Uterus (tissue), 4 donors: ENCODE results near the gene AUTS2. TPM values are rescaled to one million over a fixed set of nuclear protein-coding genes. Genes with fewer than 3 reads are reported as not detected.

ENCODE experiments used
- DNase-seq, 2 donors: peaks; one replicate each; pipeline ENCODE4 v3.0.0-alpha.2; 2019 to 2020
- H3K27ac ChIP-seq, 2 donors: fragments of 200-600 bp; sonication (generic); 1 replicate in 1 of 2; 2 replicates in 1 of 2; pipeline ENCODE4 v1.5.1; 2016 to 2018
- H3K27me3 ChIP-seq, 2 donors: fragments of 200-600 bp; sonication (generic); one replicate each; pipeline ENCODE4 v1.5.1; 2018 to 2019; ENCODE audit warnings: control low read depth in 1 of 2
- H3K36me3 ChIP-seq, 2 donors: fragments of 200-600 bp; sonication (generic); one replicate each; pipeline ENCODE4 v1.5.1; 2019; ENCODE audit warnings: control low read depth in 1 of 2
- H3K4me1 ChIP-seq, 2 donors: fragments of 200-600 bp; sonication (generic); one replicate each; pipeline ENCODE4 v1.5.1; 2018 to 2019; ENCODE audit warnings: control low read depth in 1 of 2
- H3K4me3 ChIP-seq, 2 donors: fragments of 200-600 bp; sonication (generic); 1 replicate in 1 of 2; 2 replicates in 1 of 2; pipeline ENCODE4 v1.5.1; 2018 to 2019; ENCODE audit warnings: mild to moderate bottlenecking in 1 of 2
- H3K9me3 ChIP-seq, 2 donors: fragments of 200-600 bp; sonication (generic); one replicate each; pipeline ENCODE4 v1.5.1; 2019; ENCODE audit warnings: control low read depth in 1 of 2
- POLR2A ChIP-seq, 2 donors: fragments of 450-650 bp; IDR thresholded peaks; one replicate each; pipeline ENCODE4 v1.6.1; 2016; ENCODE audit warnings: antibody characterized with exemption in 2 of 2, mild to moderate bottlenecking in 1 of 2, moderate library complexity in 1 of 2
- intact Hi-C: fragments of 100-400 bp; cut with DNase I; formaldehyde crosslinking; loops from one replicate; pipeline ENCODE4 v1.15.1; 2023; ENCODE audit warnings: low total_unique reads
- total RNA-seq, 4 donors: library from RNA; depleted of rRNA in 3 of 4; stranded (reverse); fragments of >200 nt in 3 of 4; gene quantifications; one replicate each; pipeline versions ENCODE4 v1.1.0 to v1.2.4, GENCODE V29; 2014 to 2023
- TF ChIP-seq, protein P1 (sequence below), 4 experiments: fragments of 200-600 bp in 2 of 4; fragments of 450-650 bp in 2 of 4; sonication (generic) in 2 of 4; IDR thresholded peaks; one replicate each; pipeline ENCODE4 v1.5.1; 2016 to 2019; ENCODE audit warnings: antibody characterized with exemption in 4 of 4, mild to moderate bottlenecking in 2 of 4, moderate library complexity in 1 of 4
- donor health status: DM: yes; HTN: yes; CAD: no.

Gene AUTS2
- total RNA-seq, 4 donors from 2014 or later: 10.5 to 58.2 (median 30.0) TPM

DNA sequence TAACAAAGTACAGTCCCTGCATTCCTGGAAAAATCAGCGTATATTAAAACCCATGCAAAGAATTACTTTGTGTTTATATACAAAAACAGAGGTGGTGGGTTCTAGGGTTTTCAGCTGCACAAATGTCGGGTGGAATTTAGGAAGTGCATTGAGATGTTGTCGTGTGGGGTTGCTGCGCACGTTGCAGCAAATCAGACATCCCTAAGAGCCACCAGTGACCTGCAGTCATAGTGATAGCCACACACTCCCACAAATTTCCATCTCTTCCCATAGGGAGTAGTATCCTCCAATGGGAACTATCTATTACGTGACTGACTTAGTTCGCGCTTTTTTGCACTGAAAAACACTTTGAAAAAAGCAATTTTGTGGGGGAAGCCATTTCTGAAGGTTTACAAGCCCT, 1158.5 kb downstream of the AUTS2 start:
- no peaks in the 10 kb centered on the region for H3K27me3 ChIP-seq
- no peaks in the 10 kb centered on the region for H3K9me3 ChIP-seq
- no peak overlapping the region for H3K27ac ChIP-seq
- intact Hi-C loops: no loop called here
- no peak overlapping the region for H3K4me3 ChIP-seq
- H3K36me3 ChIP-seq: no peaks in the 10 kb centered on the region
- DNase-seq: no peak
- no peaks in the 10 kb centered on the region for H3K4me1 ChIP-seq
- no peak for TF ChIP-seq POLR2A (IDR thresholded peaks at IDR 0.05)
- TF ChIP-seq, protein P1, sequence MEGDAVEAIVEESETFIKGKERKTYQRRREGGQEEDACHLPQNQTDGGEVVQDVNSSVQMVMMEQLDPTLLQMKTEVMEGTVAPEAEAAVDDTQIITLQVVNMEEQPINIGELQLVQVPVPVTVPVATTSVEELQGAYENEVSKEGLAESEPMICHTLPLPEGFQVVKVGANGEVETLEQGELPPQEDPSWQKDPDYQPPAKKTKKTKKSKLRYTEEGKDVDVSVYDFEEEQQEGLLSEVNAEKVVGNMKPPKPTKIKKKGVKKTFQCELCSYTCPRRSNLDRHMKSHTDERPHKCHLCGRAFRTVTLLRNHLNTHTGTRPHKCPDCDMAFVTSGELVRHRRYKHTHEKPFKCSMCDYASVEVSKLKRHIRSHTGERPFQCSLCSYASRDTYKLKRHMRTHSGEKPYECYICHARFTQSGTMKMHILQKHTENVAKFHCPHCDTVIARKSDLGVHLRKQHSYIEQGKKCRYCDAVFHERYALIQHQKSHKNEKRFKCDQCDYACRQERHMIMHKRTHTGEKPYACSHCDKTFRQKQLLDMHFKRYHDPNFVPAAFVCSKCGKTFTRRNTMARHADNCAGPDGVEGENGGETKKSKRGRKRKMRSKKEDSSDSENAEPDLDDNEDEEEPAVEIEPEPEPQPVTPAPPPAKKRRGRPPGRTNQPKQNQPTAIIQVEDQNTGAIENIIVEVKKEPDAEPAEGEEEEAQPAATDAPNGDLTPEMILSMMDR (IDR thresholded peaks at IDR 0.05): no peak

- Histone ChIP-seq H3K4me3 (no peak overlapping the region), H3K4me1 (no peaks in the 10 kb centered on the region), H3K36me3 (no peaks in the 10 kb centered on the region), H3K27ac (no peak overlapping the region), H3K27me3 (no peaks in the 10 kb centered on the region), H3K9me3 (no peaks in the 10 kb centered on the region)
- TF ChIP-seq, protein P1 (IDR thresholded peaks at IDR 0.05): no peak
- TF ChIP-seq POLR2A (IDR thresholded peaks at IDR 0.05): no peak
- intact Hi-C loops: no loop called here
- no peak for DNase-seq
Measured at GRCh38 chr7:70758646-70759045, 1160.4 kb downstream of the AUTS2 start.

DNA sequence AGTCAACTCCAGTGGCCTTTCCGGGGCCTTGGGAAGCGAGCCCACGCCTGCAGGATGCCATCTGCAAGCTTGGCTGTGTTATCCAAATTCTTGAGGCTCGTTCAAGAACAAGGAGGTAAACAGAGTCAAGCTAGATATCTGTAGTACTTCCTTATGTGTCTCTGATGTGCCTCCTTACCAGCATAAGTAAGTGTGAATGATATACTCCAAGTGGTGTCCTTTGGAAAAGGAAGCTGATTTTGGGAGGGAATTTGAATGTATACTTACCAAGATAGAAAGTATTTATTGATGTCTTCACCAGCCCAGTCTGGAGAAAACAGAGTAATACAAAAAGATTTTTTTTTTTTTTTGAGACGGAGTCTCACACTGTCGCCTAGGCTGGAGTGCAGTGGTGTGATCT, 1161.4 kb downstream of the AUTS2 start:
- Histone ChIP-seq H3K27ac (no peak overlapping the region), H3K4me3 (no peak overlapping the region), H3K36me3 (no peaks in the 10 kb centered on the region), H3K9me3 (no peaks in the 10 kb centered on the region), H3K4me1 (no peaks in the 10 kb centered on the region), H3K27me3 (no peaks in the 10 kb centered on the region)
- DNase-seq: no peak
- TF ChIP-seq POLR2A (IDR thresholded peaks at IDR 0.05): no peak
- TF ChIP-seq, protein P1 (IDR thresholded peaks at IDR 0.05): no peak
- intact Hi-C loops: no loop called here

DNA sequence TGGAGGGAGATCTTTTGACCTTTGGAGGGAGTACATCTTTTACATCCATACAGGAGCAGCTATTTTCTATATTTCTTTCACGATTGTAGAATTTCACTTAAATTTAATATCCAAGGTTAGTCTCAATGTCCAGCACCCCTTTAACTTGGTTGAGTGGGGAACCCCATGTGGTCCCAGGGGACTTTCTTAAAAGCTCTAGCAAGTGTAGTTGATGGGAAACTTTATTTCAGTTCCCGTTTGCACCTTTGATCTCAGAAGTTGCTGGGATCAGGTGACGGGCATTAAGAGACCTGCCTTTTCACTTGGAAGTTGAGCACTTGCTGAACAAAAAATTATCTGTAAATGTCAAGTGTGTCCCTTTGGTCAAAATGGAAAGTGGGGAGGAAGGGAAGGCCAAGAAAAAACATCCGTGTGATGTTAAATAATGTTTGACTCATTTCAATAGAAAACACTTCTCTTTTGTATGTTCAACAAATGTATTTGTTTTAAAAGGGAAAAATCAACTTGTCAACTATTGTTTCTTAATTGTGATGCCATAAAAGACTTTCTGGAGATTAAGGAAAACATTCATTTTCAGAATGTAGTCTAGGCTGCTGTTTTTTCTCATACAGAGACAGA, 1163.5 kb downstream of the AUTS2 start:
- no peak for DNase-seq
- no peaks in the 10 kb centered on the region for H3K4me1 ChIP-seq
- H3K4me3 ChIP-seq: no peak overlapping the region
- H3K9me3 ChIP-seq: no peaks in the 10 kb centered on the region
- intact Hi-C loops: no loop called here
- H3K36me3 ChIP-seq: no peaks in the 10 kb centered on the region
- H3K27ac ChIP-seq: no peak overlapping the region
- H3K27me3 ChIP-seq: no peaks in the 10 kb centered on the region
- TF ChIP-seq, protein P1 (IDR thresholded peaks at IDR 0.05): no peak
- no peak for TF ChIP-seq POLR2A (IDR thresholded peaks at IDR 0.05)

DNA sequence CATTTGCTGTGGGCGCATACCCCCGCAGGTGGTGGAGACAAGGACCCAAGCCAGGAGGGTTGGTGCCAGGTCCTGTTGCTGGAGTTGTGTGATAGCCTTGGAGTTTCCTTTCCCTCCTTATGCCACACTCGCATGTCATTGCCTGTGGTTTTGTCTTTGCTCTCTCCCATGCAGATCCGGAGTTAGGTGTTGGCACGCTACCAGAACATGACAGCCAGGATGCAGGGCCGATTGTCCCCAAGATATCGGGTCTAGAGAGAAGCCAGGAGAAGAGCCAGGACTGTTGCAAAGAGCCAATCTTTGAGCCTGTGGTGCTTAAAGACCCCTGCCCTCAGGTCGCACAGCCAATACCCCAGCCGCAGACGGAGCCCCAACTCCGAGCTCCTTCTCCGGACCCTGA, 1164.4 kb downstream of the AUTS2 start:
- H3K27me3 ChIP-seq: no peaks in the 10 kb centered on the region
- no peak for DNase-seq
- TF ChIP-seq, protein P1 (IDR thresholded peaks at IDR 0.05): no peak
- no peak for TF ChIP-seq POLR2A (IDR thresholded peaks at IDR 0.05)
- H3K36me3 ChIP-seq: no peaks in the 10 kb centered on the region
- intact Hi-C loops: no loop called here
- no peaks in the 10 kb centered on the region for H3K4me1 ChIP-seq
- H3K9me3 ChIP-seq: no peaks in the 10 kb centered on the region
- H3K4me3 ChIP-seq: no peak overlapping the region
- no peak overlapping the region for H3K27ac ChIP-seq
